K562 (cell line): Measurements from ENCODE around the gene OR2Z1. TPM values are rescaled to one million over a fixed set of nuclear protein-coding genes. Genes with fewer than 3 reads are reported as not detected.

Source experiments
- BMI1 ChIP-seq: fragments of 150-350 bp; IDR thresholded peaks from 2 replicates; pipeline ENCODE4 v1.6.1; 2014; ENCODE audit warnings: low read length
- CBX8 ChIP-seq: fragments of 200-600 bp; sonication (generic); IDR thresholded peaks from 2 replicates; pipeline ENCODE4 v1.6.1; 2012; ENCODE audit warnings: borderline replicate concordance, mixed run types, low read depth, mild to moderate bottlenecking, moderate library complexity, mixed read lengths, low read length, control low read depth, inconsistent platforms; ENCODE audit not compliant: poor library complexity, severe bottlenecking; ENCODE audit errors: extremely low read depth
- DIDO1 ChIP-seq: fragments of 450-650 bp; IDR thresholded peaks from 2 replicates; pipeline ENCODE4 v1.6.1; 2016; ENCODE audit warnings: low read depth, missing biosample characterization, missing genetic modification characterization
- FOXK2 ChIP-seq, 2 experiments: fragments of 450-650 bp; IDR thresholded peaks in 1 of 2; conservative IDR thresholded peaks in 1 of 2; 2 replicates each; pipeline ENCODE4 v1.6.1; 2016; ENCODE audit warnings: low read depth in 2 of 2, mild to moderate bottlenecking in 1 of 2
- GABPA ChIP-seq: fragments of 200-800 bp; sonication (Bioruptor generic); conservative IDR thresholded peaks from 2 replicates; pipeline ENCODE4 v1.6.1; 2016; ENCODE audit warnings: low read depth, missing genetic modification characterization, missing compliant biosample characterization
- MCM5 ChIP-seq: fragments of 450-650 bp; IDR thresholded peaks from 2 replicates; pipeline ENCODE4 v1.6.1; 2016; ENCODE audit warnings: low read depth
- PBX2 ChIP-seq, 2 experiments: IDR thresholded peaks in 1 of 2; conservative IDR thresholded peaks in 1 of 2; 2 replicates each; pipeline ENCODE4 v1.6.1; 2016; ENCODE audit warnings: low read depth in 2 of 2, mild to moderate bottlenecking in 1 of 2, missing compliant biosample characterization in 1 of 2, missing genetic modification characterization in 1 of 2, moderate library complexity in 1 of 2
- SNRNP70 ChIP-seq: fragments of 200-400 bp; formaldehyde crosslinking; optimal IDR thresholded peaks from 2 replicates; pipeline ENCODE3; 2017; ENCODE audit warnings: low read depth, low read length
- TEAD2 ChIP-seq: fragments of 450-650 bp; IDR thresholded peaks from 2 replicates; pipeline ENCODE4 v1.6.1; 2016; ENCODE audit warnings: missing genetic modification characterization, control low read depth, missing compliant biosample characterization
- VEZF1 ChIP-seq: fragments of 200-800 bp; sonication (Bioruptor generic); IDR thresholded peaks from 2 replicates; pipeline ENCODE4 v1.6.1; 2017; ENCODE audit warnings: missing genetic modification characterization, missing compliant biosample characterization
- ZNF318 ChIP-seq, 2 experiments: fragments of 450-650 bp; IDR thresholded peaks; 2 replicates each; pipeline ENCODE4 v1.6.1; 2016; ENCODE audit warnings: mild to moderate bottlenecking in 2 of 2, borderline replicate concordance in 1 of 2, low read depth in 1 of 2, moderate library complexity in 1 of 2
- ZNF639 ChIP-seq, 2 experiments: fragments of 200-800 bp in 1 of 2; sonication (Bioruptor generic) in 1 of 2; sonication (generic) in 1 of 2; formaldehyde crosslinking in 1 of 2; IDR thresholded peaks in 1 of 2; conservative IDR thresholded peaks in 1 of 2; 2 replicates each; pipeline versions ENCODE4 v1.5.0 to v1.6.1; 2016 to 2020; ENCODE audit warnings: missing compliant biosample characterization in 1 of 2, missing genetic modification characterization in 1 of 2, missing genetic modification reagents in 1 of 2
- polyA plus RNA-seq, 8 experiments: library from polyadenylated mRNA; depleted of rRNA in 4 of 8; stranded (reverse) in 5 of 8; unstranded in 3 of 8; fragments of >200 nt; fragmentation: Nextera tagmentation in 2 of 8; fragmentation: Illumina TruSeq in 1 of 8; extraction: Ambion mirVana in 2 of 8; extraction: Trizol in 1 of 8; gene quantifications; 2 replicates each; pipeline versions ENCODE4 v1.2.1 to v1.2.3, GENCODE V29; 2011 to 2014; ENCODE audit warnings: inconsistent platforms in 1 of 8, missing spikeins in 1 of 8
- total RNA-seq, 7 experiments: library from RNA; depleted of rRNA in 6 of 7; stranded (reverse); fragments of >200 nt in 6 of 7; fragmentation: Illumina TruSeq in 2 of 7; extraction: Trizol in 2 of 7; gene quantifications; 2 replicates each; pipeline versions ENCODE4 v1.2.1 to v1.2.3, GENCODE V29; 2011 to 2021; ENCODE audit warnings: low replicate concordance in 1 of 7

The OR2Z1 gene
- total and polyA plus RNA-seq, 9 of the 15 experiments (the other 6 are each of a cell fraction or from before 2014, with no cell fraction given): 0.13 TPM; not detected in 8

GRCh38 chr19:8688930-8689329 lies 32.5 kb upstream of the OR2Z1 start (continued):
- no peak for TF ChIP-seq FOXK2 (conservative IDR thresholded peaks at IDR 0.05 in 1 of 2, IDR thresholded peaks at IDR 0.05 in 1 of 2; ENCODE audit: low read depth in 2 of 2)
- TF ChIP-seq PBX2 (CRISPR knock-in tag; IDR thresholded peaks at IDR 0.05; ENCODE audit: low read depth): no peak
- peak; percentile 64 for TF ChIP-seq PBX2 (tag; conservative IDR thresholded peaks at IDR 0.05; ENCODE audit: low read depth)
- TF ChIP-seq VEZF1: peak; percentile 39; the same call in 1 of the 2 replicates
- no peak for TF ChIP-seq BMI1
- TF ChIP-seq TEAD2: no peak
- peak in 1 of 2 experiments; percentile 83; a peak in 1 of 4 replicates for TF ChIP-seq ZNF639 (CRISPR knock-in tag; conservative IDR thresholded peaks at IDR 0.05 in 1 of 2, IDR thresholded peaks at IDR 0.05 in 1 of 2)
- TF ChIP-seq DIDO1: no peak
- peak in 1 of 2 experiments; percentile 44; a peak in 1 of 4 replicates for TF ChIP-seq ZNF318 (IDR thresholded peaks at IDR 0.05; ENCODE audit: borderline replicate concordance in 1 of 2, low read depth in 1 of 2)
- TF ChIP-seq GABPA (tag): peak; percentile 51
- no peak for TF ChIP-seq SNRNP70
- no peak for TF ChIP-seq CBX8
- TF ChIP-seq MCM5: no peak
